Activated CD4-positive, alpha-beta T cell treated with anti-CD3 and anti-CD28 coated beads for 1 hour (primary cell): ENCODE measurements around the gene BCL2.
"Not testable (repeated sequence)": the region's sequence is repeated elsewhere in the genome, so short reads cannot be mapped to it uniquely, and the experiment has no call there.

ENCODE experiments used
- DNase-seq: peaks from one replicate; pipeline ENCODE4 v3.0.0-alpha.2; 2020

BCL2 gene

DNA sequence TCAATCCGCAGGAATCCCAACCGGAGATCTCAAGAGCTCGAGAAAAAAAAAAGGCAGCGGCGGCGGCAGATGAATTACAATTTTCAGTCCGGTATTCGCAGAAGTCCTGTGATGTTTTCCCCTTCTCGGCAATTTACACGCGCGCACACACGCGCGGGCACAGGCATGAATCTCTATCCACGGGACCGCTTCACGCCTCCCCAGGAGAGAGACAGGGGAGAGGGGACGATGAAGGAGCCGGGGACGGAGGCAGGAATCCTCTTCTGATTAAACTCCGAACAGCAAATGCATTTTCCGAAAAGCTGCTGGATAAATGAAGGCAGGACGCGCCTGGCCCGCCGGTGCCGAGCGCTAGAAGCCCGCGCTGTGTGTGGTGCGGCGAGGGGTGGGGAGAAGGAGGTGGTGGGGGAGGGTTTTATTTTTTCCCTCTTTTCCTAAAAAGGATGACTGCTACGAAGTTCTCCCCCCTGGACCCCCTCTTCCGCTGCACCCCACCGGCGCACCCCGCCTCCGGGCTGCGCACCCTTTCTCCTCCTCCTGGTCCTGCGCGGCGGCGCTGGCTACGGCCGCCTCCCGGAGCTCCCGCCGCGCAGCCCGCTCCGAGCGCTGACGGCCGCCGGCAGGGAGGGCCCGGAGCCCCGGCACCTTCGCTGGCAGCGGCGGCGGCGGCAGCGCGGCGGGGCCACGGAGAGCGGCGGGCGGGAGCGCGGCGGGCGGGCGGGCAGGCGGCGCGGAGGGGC, at the start of gene BCL2:
Gene BCL2, minus strand, starts transcription at position 387 of the 740 bp plus-strand sequence.
- no peak for DNase-seq

DNA sequence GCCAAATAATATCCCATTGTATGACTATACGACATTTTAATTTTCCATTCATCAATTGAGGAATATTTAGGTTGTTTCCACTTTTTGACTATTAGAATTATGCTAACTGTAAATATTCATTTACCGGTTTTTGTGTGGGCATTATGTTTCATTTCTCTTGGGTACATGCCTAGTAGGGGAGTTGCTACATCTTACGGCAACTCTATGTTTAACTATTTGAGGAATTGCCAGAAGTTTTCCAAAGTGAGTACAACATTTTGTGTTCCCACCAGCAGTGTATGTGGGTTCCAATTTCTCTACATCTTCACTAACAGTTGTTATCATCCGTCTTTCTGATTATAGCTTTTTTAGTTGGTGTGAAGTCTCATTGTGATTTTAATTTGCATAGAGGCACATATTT, 49.0 kb upstream of the BCL2 start:
- DNase-seq: no peak

GRCh38 chr18:63367053-63367953, 47.7 kb upstream of the BCL2 start, which contains the start of gene KDSR:
KDSR (minus strand) TSS chr18:63367206; CDS start chr18:63367118, 88 bp downstream.
- peak; percentile 66 for DNase-seq

DNA sequence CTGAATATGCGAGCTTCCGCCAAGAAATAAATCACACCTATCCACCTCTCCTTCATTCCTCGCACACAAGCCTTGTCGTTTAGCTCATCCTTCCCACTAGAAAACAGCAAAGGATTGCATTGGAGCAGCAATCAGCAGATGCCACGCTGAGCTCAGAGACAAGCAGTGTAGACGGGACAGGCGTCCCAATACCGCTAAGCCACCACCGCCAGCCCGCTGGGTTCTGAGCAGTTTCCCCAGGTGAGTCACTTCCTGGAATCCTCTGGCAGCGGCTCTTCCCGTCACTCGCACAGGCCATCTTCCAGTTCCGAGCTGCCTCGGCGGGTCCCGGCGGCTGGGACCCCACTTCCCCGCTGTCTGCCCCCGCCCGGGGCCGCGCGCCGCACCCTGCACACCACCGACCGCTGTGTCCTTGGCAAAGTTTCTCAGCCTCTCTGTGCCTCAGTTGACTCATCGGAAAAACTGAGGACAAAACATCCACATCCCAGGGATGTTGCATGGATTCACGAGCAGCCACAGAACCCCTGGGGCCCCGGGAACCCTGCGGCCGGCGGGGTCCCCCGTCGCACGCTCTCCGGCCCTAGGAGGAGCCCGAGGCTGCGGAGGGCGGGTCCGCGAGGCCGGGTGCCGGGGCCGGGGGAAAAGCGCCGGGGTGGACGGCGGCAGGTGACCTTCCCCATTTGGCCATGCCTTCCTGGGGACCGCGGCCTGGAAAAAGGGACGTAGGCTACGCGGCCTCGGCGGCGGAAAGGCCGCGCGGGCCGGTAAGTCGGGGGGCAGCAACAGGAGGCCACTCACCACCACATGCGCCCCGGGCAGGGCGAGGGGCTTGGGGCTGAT, 46.9 kb upstream of the BCL2 start:
- peak; percentile 50 for DNase-seq

DNA sequence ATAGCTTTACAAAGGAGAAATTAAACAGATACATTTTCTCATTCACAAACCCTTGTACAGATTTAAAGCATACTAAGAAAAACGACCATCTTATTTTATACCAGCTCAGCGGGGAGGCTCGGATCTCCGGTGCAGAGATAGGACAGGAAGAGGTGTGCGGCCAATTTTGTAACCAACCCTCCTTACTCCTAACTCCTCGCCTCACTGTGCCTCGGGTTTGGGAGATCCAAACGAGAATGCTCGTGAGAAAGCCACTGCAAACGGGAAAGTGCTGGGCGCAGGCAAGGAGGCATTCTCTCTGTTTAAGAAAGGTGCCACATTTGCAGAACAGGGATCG, 46.3 kb upstream of the BCL2 start:
- no peak for DNase-seq

- no peak for DNase-seq
Measured at GRCh38 chr18:63363951-63364350, 44.4 kb upstream of the BCL2 start.

- DNase-seq: not testable (repeated sequence)
Measured at GRCh38 chr18:63363420-63363819, 43.9 kb upstream of the BCL2 start.

DNA sequence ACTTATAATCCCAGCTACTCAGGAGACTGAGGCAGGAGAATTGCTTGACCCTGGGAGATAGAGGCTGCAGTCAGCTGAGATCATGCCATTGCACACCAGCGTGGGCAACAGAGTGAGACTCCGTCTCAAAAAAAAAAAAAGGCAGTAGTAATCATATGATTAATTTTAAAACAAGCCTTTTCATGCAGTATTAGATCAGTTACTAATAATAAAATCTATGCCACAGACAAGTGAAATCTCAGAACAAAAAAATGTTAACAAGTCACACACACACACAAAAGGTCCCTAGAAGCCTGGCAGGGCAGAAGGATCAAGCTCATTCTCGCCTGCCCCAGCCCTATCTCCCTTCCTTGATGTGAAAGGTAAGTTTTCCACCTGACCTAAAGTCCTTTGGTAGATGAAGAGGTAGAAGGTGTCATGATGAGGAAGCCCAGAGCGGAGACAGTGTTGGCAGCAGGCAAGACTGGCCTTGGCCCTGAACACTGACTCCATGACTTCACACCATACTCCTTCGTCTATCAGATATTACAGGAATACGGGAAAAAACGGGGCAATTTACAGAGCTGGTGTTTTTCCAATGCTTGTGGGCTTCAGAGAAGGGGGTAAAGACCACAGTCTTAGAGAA, 36.8 kb upstream of the BCL2 start:
- DNase-seq: no peak

GRCh38 chr18:63350230-63350629, 30.7 kb upstream of the BCL2 start:
- no peak for DNase-seq

GRCh38 chr18:63348508-63349136, 29.1 kb upstream of the BCL2 start:
- DNase-seq: no peak

DNA sequence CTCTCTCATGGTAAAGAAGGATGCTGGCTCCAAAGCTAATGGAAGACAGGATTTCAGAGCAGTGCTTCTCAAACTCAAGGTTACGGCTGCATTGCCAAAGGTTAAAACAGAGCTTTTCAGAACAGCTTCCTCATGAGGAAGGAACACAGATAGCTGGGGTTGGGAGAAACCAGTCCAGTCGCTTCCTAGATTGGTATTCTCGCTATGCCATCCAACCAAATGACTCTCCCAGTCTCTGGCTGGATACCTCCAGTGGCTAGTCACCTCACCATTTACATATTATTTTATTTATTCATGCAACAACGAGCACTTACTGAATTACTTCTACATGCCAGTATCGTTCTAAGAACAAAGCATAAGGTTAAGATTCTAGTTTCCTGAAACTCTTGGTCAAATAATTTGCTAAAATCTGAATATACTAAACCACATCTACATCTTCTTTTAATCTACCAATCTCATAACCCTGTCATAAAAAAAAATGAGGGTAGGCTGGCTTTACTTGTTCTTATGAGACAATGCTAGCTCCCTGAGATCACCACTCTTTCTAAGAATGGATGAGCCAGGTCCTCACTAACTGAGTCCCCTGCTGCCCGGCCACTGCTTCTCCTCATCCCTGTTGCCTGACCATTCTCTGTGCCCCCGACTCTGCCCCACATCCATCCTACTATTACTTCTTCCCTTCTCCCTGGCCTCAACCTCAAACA, 27.1 kb upstream of the BCL2 start:
- no peak for DNase-seq

GRCh38 chr18:63346031-63346430, 26.5 kb upstream of the BCL2 start:
- DNase-seq: no peak

GRCh38 chr18:63344918-63345317, 25.3 kb upstream of the BCL2 start:
- no peak for DNase-seq

DNA sequence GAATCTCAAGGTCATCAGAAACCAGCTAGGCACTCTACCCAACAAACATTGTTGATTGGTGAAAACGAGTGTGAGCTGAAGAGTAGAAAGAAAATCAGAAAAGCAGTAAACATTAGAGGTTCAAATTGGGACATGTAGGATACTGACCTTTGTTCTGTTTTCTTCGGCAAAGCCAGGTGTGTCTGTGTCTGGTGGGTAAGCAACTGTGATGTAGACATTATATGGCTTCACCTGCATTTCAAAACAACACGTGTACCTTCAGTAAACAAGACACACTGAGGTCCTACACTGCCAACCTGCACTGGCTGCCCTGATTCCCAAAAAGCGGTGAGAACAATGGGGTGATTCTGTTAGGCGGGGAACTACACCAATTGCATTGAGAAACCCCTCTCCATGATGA, 24.7 kb upstream of the BCL2 start:
- no peak for DNase-seq

DNA sequence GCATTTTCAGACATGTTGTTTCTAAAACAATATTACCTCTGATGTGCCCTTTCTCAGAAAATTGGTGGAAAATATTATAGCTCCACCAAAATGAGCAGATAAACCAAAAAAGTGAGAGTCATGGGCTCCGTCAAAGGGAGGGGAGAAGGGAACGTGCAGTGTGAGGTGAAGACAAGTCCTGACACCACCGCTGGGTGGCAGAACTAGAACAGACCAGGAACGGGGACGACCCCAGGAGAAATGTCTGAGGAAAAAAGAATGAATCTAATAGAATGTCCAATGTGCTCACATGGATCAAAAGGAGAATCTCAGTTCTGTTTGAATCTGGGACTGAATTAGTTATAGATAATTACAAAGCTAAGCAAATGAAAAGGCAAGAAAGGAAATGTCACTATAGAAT, 22.6 kb upstream of the BCL2 start:
- DNase-seq: no peak

GRCh38 chr18:63339920-63340484, 20.4 kb upstream of the BCL2 start:
- DNase-seq: no peak

DNA sequence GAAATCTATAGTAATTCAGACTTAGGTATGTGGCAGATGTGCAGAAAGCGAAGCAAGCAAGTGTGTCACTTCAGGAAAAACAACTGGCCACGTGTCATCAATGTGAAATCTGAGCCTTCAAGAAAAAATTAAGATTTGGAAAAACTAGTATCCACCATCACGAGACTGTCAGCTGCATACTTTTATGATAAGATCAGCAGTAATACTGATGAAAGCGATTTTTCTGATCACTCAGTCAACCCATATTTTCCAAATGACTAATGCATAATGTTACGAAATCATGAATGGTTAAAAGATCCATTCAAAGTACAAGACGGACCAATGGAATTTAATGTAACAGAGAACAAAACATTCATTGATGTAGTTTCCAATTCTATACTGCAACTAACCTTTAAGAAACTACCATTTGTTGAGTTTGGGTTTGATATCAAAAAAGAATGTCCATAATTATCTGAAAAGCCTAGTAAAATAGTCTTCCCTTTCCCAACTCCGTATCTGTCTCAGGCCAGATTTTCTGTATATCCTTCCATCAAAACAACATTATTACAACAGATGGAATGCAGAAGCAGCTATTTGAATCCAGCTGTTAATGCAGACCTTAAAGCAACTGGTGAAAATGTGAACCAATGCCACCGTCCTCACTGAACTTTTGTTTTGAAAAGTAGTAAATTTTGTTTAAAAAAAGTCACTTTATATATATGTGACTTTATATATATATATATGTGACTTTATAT, 17.0 kb upstream of the BCL2 start:
- DNase-seq: no peak

DNA sequence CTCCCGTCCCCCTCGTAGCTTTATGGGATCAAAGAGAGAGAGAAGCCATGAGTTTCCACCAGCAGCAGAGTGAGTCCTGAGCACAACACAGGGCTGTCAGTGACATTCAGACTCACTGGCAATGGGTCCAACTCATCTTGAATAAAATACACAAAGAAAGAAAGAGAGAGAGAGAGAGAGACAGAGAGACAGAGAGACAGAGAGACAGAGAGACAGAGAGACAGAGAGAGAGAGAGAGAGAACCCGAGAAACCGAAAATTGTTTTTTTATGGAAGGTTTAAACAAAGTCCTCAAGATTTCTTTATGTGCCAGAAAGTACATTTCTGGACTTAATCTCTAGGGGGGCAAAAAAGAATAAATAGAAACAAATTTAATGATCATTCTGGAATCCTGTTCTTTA, 11.5 kb upstream of the BCL2 start:
- no peak for DNase-seq

GRCh38 chr18:63329431-63330145, 10.0 kb upstream of the BCL2 start:
- DNase-seq: no peak

DNA sequence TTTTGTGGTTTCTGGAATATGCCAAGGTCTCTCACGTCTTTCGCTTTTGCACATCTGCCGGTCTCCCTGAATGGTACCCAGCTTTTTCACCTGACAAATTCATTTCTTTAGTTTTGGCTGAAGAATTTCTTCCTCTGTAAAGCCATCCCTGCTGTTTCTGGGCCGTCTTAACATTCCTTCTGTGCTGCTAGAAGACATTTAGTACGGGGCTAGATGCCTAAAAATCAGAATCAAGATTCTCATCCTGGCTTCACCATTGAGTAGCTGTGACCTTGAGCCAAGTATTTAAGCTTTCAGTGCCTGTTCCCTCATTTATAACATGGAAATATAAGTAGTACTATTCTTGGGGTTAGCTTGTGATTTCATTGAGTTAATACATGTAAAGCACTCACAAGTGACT, 6.4 kb upstream of the BCL2 start:
- no peak for DNase-seq
